Measurements from ENCODE around the gene TMEM17. TPM values are rescaled to one million over a fixed set of nuclear protein-coding genes. Genes with fewer than 3 reads are reported as not detected.

Gene TMEM17
- polyA plus RNA-seq, 1 of the 3 experiments (the other 2 are of a cell fraction) = 5.5 TPM

DNA sequence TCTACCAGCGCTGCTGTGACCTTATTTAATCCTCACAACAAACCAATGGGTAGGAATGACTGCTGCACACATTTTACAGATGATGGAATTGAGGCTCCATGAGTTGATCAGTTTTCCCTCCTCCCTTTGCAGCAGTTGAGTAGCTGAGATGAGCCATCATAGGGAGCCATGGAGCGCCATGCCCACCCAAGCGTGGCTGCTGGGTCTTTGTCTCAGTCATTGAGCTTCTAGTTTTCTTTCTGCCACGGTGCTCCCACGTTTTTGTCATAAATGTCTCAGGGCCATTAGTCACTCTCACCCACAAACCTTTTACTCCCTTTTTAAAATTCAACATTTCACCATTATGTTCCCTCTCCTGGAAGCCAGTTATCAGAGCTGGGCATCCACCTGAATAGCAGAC, 45.8 kb downstream of the TMEM17 start:
- Histone ChIP-seq H3K4me1 (ENCODE audit: control insufficient read depth in 1 of 2, insufficient read depth in 2 of 2, low read depth in 1 of 2, low read length in 1 of 2) (peaks cover 0 to 12% of the 10 kb centered on the region in 2 experiments; a peak in 1 of 4 replicates), H3K9me2 (no peaks in the 10 kb centered on the region), H4K20me1 (ENCODE audit: insufficient read depth) (no peaks in the 10 kb centered on the region), H3K9me3 (no peaks in the 10 kb centered on the region), H3K79me2 (ENCODE audit: insufficient read depth) (no peaks in the 10 kb centered on the region), H3F3A (replicated peaks; ENCODE audit: insufficient read depth) (no peaks in the 10 kb centered on the region), H3K27ac (ENCODE audit: low read depth in 2 of 2, low read length in 1 of 2) (no peak overlapping the region), H3K4me2 (no peak overlapping the region), H2AFZ (ENCODE audit: low read depth) (no peak overlapping the region), H3K4me3 (ENCODE audit: low read depth in 2 of 2, low read length in 1 of 2) (no peak overlapping the region), H3K27me3 (ENCODE audit: insufficient read depth) (no peaks in the 10 kb centered on the region), H3K9ac (no peak overlapping the region), H3K36me3 (replicated peaks in 1 of 2; ENCODE audit: control insufficient read depth in 1 of 2, insufficient read depth in 2 of 2, low read length in 1 of 2) (no peaks in the 10 kb centered on the region)
- CTCF ChIA-PET = interaction anchor here (1.8 to 14.0 kb wide), 2 partner anchors 10 to 313 kb away, joined by 5 to 304 read pairs; no protein-coding TSS in a partner anchor
- POLR2A ChIA-PET = no interaction called here
- no peak for DNase-seq
- 96% methylated on average over 5 of the region's 5 CpGs for WGBS (ENCODE audit: low lambda C conversion rate)
- TF ChIP-seq FOXM1 (IDR thresholded peaks at IDR 0.05; ENCODE audit: low read depth) (no peak), SIN3A (IDR thresholded peaks at IDR 0.05; ENCODE audit: borderline replicate concordance, low read depth, low read length) (no peak), SMC3 (IDR thresholded peaks at IDR 0.05; ENCODE audit: low read depth, low read length) (no peak), RCOR1 (IDR thresholded peaks at IDR 0.05; ENCODE audit: low read length) (no peak), RXRA (IDR thresholded peaks at IDR 0.05; ENCODE audit: borderline replicate concordance, low read depth) (no peak), CHD2 (IDR thresholded peaks at IDR 0.05; ENCODE audit: low read length, partially characterized antibody) (no peak), FOXJ3 (CRISPR knock-in tag; IDR thresholded peaks at IDR 0.05) (no peak), POLR2AphosphoS5 (IDR thresholded peaks at IDR 0.05; ENCODE audit: low read depth, low read length) (no peak), NRF1 (IDR thresholded peaks at IDR 0.05; ENCODE audit: low read depth, low read length) (no peak), EP300 (IDR thresholded peaks at IDR 0.05; ENCODE audit: borderline replicate concordance in 1 of 2, low read depth in 1 of 2, low read length in 1 of 2) (no peak), TCF12 (IDR thresholded peaks at IDR 0.05) (no peak), NFIC (IDR thresholded peaks at IDR 0.05; ENCODE audit: borderline replicate concordance) (no peak), RFX5 (IDR thresholded peaks at IDR 0.05; ENCODE audit: low read length) (no peak), JUND (IDR thresholded peaks at IDR 0.05) (no peak), FOSL2 (IDR thresholded peaks at IDR 0.05; ENCODE audit: borderline replicate concordance, low read depth) (no peak)
- TF ChIP-seq, protein P1, sequence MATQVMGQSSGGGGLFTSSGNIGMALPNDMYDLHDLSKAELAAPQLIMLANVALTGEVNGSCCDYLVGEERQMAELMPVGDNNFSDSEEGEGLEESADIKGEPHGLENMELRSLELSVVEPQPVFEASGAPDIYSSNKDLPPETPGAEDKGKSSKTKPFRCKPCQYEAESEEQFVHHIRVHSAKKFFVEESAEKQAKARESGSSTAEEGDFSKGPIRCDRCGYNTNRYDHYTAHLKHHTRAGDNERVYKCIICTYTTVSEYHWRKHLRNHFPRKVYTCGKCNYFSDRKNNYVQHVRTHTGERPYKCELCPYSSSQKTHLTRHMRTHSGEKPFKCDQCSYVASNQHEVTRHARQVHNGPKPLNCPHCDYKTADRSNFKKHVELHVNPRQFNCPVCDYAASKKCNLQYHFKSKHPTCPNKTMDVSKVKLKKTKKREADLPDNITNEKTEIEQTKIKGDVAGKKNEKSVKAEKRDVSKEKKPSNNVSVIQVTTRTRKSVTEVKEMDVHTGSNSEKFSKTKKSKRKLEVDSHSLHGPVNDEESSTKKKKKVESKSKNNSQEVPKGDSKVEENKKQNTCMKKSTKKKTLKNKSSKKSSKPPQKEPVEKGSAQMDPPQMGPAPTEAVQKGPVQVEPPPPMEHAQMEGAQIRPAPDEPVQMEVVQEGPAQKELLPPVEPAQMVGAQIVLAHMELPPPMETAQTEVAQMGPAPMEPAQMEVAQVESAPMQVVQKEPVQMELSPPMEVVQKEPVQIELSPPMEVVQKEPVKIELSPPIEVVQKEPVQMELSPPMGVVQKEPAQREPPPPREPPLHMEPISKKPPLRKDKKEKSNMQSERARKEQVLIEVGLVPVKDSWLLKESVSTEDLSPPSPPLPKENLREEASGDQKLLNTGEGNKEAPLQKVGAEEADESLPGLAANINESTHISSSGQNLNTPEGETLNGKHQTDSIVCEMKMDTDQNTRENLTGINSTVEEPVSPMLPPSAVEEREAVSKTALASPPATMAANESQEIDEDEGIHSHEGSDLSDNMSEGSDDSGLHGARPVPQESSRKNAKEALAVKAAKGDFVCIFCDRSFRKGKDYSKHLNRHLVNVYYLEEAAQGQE (IDR thresholded peaks at IDR 0.05; ENCODE audit: low read depth, low read length) = no peak
- TF ChIP-seq, protein P2, sequence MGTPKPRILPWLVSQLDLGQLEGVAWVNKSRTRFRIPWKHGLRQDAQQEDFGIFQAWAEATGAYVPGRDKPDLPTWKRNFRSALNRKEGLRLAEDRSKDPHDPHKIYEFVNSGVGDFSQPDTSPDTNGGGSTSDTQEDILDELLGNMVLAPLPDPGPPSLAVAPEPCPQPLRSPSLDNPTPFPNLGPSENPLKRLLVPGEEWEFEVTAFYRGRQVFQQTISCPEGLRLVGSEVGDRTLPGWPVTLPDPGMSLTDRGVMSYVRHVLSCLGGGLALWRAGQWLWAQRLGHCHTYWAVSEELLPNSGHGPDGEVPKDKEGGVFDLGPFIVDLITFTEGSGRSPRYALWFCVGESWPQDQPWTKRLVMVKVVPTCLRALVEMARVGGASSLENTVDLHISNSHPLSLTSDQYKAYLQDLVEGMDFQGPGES (IDR thresholded peaks at IDR 0.05; ENCODE audit: low read depth, low read length) = no peak
- TF ChIP-seq, protein P3, sequence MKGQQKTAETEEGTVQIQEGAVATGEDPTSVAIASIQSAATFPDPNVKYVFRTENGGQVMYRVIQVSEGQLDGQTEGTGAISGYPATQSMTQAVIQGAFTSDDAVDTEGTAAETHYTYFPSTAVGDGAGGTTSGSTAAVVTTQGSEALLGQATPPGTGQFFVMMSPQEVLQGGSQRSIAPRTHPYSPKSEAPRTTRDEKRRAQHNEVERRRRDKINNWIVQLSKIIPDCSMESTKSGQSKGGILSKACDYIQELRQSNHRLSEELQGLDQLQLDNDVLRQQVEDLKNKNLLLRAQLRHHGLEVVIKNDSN (IDR thresholded peaks at IDR 0.05; ENCODE audit: borderline replicate concordance, low read depth) = no peak
- TF ChIP-seq, protein P4, sequence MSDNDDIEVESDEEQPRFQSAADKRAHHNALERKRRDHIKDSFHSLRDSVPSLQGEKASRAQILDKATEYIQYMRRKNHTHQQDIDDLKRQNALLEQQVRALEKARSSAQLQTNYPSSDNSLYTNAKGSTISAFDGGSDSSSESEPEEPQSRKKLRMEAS (IDR thresholded peaks at IDR 0.05; ENCODE audit: low read depth) = no peak

All from SK-N-SH (cell line).